HUES6 (cell line): ENCODE results near the gene FKBP15.
A peak's percentile ranks its signal among the peaks of the same experiment; 100 is the strongest.

Source experiments
- H3K27ac ChIP-seq: 2 replicates; pipeline ENCODE4 v1.7.0; 2013; ENCODE audit warnings: low read depth, mild to moderate bottlenecking, low read length, inconsistent platforms
- H3K27me3 ChIP-seq: 2 replicates; pipeline ENCODE4 v1.6.1; 2013; ENCODE audit warnings: low read length; ENCODE audit not compliant: control insufficient read depth, insufficient read depth
- H3K36me3 ChIP-seq: 2 replicates; pipeline ENCODE4 v1.6.1; 2013; ENCODE audit warnings: low read length; ENCODE audit not compliant: control insufficient read depth, insufficient read depth
- H3K4me1 ChIP-seq: 2 replicates; pipeline ENCODE4 v1.6.1; 2013; ENCODE audit warnings: low read length; ENCODE audit not compliant: control insufficient read depth, insufficient read depth
- H3K4me3 ChIP-seq: 2 replicates; pipeline ENCODE4 v1.5.1; 2013; ENCODE audit warnings: low read depth, low read length
- H3K9ac ChIP-seq: one replicate; pipeline ENCODE4 v1.6.1; 2013; ENCODE audit warnings: mild to moderate bottlenecking, low read length
- H3K9me3 ChIP-seq: 2 replicates; pipeline ENCODE4 v1.6.1; 2013; ENCODE audit warnings: low read depth, low read length; ENCODE audit not compliant: control insufficient read depth, insufficient read depth

Gene FKBP15

DNA sequence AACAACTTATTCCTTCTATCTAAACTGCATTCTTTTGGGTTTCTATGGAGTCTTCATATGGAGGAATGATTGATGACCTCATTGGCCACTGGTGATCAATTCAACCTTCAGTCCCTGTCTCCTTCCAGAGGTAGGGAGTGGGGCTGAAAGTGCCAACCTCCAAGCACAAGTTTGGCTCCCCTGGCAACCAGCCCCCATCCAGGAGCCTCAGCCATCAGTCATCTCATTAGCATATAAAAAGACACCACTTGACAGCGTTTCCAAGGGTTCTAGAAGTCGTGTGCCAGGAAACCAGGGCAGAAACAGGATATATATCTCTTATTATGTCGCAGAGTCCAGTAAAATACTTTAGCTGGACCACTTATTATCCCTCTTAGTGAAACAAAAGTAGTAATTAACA lies 60.5 kb downstream of the FKBP15 start:
- Histone ChIP-seq H3K36me3 (peaks cover 40% of the 10 kb centered on the region), H3K27me3 (no peaks in the 10 kb centered on the region), H3K4me1 (peaks cover 27% of the 10 kb centered on the region), H3K4me3 (peak overlapping the region; percentile 28; the same call in 1 of the 2 replicates), H3K9ac (no peak overlapping the region), H3K27ac (no peak overlapping the region), H3K9me3 (no peaks in the 10 kb centered on the region)

DNA sequence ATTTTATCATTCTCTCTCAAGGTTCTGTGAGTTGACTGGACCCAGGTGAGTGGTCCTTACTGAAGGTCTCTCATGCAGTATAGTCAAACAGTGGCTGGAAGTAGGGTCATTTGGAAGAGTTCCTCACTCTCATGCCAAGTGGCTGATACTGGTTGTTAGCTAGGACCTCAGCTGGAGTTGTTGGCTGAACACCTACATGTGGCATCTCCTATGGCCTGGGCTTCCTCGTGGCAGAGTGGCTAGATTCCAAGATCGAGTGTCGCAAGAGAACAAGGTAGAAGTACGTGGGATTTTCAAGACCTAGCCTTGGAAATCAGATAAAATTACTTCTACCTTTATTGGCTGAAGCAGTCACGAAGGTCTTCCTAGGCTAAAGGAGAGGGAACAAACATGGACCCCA lies 62.6 kb downstream of the FKBP15 start:
- H3K9ac ChIP-seq = no peak overlapping the region
- H3K36me3 ChIP-seq = peaks cover 20% of the 10 kb centered on the region
- no peaks in the 10 kb centered on the region for H3K9me3 ChIP-seq
- no peaks in the 10 kb centered on the region for H3K27me3 ChIP-seq
- H3K4me3 ChIP-seq = no peak overlapping the region
- H3K27ac ChIP-seq = no peak overlapping the region
- peaks cover 27% of the 10 kb centered on the region for H3K4me1 ChIP-seq

DNA sequence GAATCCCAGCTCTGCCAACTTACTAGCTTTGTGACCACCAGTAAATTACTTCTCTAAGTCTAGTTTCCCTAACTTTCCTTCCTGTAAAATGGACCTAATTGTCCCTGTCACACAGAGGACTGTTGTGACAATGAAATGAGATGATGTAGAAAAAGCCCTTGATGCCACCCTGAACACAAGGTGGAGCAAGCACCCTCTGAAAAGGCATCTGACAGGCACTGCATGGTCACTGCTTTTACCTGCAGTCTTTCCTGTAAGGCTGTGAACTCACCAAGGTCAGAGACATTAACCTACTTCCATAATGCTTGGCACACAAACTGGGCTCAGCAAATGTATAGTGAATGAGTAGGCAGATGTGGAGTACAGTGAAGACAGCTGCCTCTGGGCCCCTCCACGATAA lies 64.2 kb downstream of the FKBP15 start:
- Histone ChIP-seq H3K27ac (no peak overlapping the region), H3K27me3 (peaks cover 7% of the 10 kb centered on the region), H3K36me3 (peaks cover 7% of the 10 kb centered on the region), H3K9ac (no peak overlapping the region), H3K4me1 (peaks cover 27% of the 10 kb centered on the region), H3K4me3 (no peak overlapping the region), H3K9me3 (no peaks in the 10 kb centered on the region)

DNA sequence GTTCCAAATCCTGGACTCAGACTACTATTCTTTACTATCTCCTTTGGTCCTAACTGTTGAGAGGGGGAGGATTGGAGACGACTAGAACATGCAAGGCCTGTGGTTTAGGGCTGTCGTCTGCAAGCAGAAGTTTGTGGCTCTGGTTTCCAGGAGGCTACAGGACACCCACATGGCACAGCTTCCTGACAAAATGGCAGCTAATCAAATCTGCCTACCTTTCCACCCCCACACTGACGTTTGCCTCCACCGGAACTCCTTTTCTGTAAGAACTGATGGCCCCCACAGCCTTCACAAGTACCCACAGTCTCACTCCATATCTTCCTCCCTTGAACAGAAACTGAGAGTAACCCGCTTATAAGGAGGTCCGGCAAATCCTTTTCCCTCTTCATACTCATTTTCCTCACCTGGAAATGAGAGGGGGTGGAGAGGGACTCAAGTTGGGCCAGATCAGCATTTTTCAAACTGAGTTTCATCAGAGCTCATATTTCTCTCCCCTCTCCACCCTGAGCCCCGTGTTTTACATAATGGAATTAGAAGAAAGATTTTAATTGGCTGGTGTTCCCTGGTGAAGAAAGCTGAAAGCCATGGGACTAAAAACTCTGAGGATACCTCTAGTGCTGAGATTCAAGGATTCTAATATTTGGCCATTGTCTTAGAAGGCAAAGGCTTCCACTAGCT lies 65.0 kb downstream of the FKBP15 start:
- Histone ChIP-seq H3K4me1 (peaks cover 19% of the 10 kb centered on the region), H3K9ac (no peak overlapping the region), H3K27me3 (peaks cover 13% of the 10 kb centered on the region), H3K4me3 (no peak overlapping the region), H3K36me3 (no peaks in the 10 kb centered on the region; the same call in 1 of the 2 replicates), H3K27ac (no peak overlapping the region), H3K9me3 (no peaks in the 10 kb centered on the region)

DNA sequence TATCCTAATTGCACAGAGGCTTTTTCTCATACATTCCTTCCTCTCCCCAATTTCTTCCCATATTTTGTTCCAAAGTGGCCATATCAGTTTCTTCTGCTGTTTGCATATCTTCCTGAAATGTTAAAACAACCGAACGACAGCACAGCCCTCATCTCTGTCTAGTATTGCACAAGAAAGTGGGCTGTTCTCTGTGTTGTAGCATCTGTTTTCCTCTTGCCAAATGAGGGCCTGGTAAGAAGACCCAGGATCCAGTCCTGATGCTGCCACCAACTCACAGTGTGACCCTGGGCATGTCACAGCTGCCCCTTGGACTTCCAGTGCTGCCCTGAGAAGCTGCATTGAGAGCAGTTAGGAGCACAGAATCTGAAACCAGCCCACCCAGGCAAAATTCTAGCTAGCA lies 66.1 kb downstream of the FKBP15 start:
- H3K9me3 ChIP-seq = no peaks in the 10 kb centered on the region
- H3K4me3 ChIP-seq = no peak overlapping the region
- H3K27ac ChIP-seq = no peak overlapping the region
- no peak overlapping the region for H3K9ac ChIP-seq
- no peaks in the 10 kb centered on the region; the same call in 1 of the 2 replicates for H3K36me3 ChIP-seq
- H3K4me1 ChIP-seq = peaks cover 9% of the 10 kb centered on the region; the same call in 1 of the 2 replicates
- H3K27me3 ChIP-seq = peaks cover 13% of the 10 kb centered on the region

DNA sequence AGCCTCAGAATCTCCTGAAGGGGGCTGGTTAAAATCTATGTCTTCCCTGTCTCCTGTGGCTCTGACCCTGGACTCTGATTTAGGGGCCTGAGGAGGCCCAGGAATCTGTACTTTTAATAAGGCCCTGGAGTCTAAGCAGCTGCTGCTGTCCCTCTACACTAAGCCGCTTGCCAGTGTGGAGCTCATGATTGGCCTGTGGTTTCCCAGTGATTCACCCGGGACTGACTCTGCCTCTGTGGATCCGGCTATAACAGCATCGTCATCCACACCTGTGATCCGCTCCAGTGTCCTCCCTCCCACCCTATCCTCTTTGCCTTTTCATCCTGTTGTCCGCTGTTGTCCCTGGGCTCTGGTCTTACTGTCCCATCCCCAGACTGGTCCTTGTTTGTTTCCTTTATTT lies 66.6 kb downstream of the FKBP15 start:
- Histone ChIP-seq H3K27ac (no peak overlapping the region), H3K27me3 (peaks cover 13% of the 10 kb centered on the region), H3K9me3 (no peaks in the 10 kb centered on the region), H3K4me3 (no peak overlapping the region), H3K9ac (no peak overlapping the region), H3K36me3 (no peaks in the 10 kb centered on the region; the same call in 1 of the 2 replicates), H3K4me1 (peaks cover 9% of the 10 kb centered on the region; the same call in 1 of the 2 replicates)

DNA sequence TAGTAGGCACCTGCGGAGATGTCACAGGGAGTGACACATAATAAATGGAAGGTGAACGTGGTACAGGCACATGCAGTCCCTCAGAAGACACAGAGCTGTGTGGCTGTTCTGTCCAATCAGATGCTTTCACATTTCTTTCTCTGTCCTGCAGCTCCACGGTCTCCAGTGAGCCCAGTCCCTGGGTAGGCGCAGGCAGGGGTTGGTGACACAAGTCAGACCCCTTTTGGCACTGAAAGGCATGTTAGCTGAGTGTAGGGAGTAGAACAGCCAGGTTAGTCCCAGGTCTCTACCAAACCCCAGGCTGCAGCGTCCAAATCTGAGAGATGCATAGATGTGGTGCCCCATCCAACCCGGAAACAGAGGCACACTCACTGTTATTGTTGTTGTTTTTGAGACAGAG lies 67.5 kb downstream of the FKBP15 start:
- H3K9me3 ChIP-seq = no peaks in the 10 kb centered on the region
- H3K4me3 ChIP-seq = no peak overlapping the region
- H3K4me1 ChIP-seq = peaks cover 9% of the 10 kb centered on the region; the same call in 1 of the 2 replicates
- no peaks in the 10 kb centered on the region for H3K36me3 ChIP-seq
- peaks cover 13% of the 10 kb centered on the region for H3K27me3 ChIP-seq
- H3K27ac ChIP-seq = no peak overlapping the region
- H3K9ac ChIP-seq = no peak overlapping the region

DNA sequence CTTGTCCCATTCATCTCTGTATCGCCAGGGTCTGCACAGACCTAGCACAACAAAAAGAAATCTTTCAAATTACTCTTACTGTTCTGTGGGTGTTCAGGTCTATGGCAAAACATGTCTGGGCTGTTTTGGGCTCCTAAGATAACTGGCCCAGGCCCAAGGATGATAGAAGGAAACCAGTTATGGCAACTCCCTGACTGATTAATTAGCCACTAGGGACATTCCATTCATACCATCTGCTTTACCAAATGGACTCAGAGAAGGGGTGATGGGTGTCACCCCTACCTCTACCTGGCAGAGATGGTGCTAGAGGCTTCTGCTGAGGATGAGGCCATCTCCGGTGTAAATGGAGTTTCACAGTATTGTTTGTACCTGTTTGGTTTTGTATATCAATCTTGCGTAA lies 68.4 kb downstream of the FKBP15 start:
- Histone ChIP-seq H3K4me1 (peaks cover 9% of the 10 kb centered on the region; the same call in 1 of the 2 replicates), H3K9me3 (no peaks in the 10 kb centered on the region), H3K36me3 (no peaks in the 10 kb centered on the region), H3K27me3 (peaks cover 13% of the 10 kb centered on the region), H3K4me3 (no peak overlapping the region), H3K27ac (no peak overlapping the region), H3K9ac (no peak overlapping the region)

DNA sequence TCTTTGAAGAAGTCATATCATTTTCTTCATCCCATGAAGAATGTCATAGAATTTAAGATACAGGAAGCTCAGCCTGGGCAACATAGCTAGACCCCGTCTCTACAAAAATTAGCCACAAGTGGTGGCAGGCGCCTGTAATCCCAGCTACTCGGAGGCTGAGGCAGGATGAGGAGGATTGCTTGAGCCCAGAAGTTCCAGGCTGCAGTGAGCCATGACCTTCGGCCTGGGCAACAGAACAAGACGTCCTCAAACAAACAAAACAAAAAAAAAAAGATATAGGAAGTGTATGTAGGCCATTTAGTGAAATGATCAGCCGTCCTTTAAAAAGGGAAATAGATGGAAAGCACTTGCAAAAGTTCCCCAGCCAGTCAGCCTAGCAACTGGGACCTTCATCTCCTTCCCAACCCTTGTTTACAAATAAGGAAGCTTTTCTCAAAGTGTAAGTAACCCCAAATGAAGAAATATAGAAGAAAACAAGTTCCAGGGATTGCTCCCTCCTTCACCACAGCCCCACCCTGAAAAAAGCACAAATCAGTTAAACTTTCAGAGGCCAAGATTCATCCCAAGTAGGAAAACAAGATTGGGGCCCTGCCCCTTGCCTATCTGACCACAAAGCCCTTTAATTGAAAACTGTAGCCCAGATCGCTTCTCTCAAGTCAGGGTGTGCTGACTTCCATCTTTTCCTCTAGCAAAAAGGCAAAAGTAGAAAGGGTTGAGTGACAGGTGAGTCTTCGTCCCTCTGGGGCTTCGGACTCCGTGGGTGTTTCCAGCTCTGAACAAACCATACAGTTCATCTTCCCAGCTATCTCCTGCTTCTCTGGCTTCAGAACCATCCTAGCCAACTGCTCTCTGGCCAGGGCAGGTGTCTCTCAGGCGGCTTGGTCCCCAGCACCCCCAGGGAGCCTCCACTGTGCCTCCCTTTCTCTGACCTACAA lies 69.1 kb downstream of the FKBP15 start:
- Histone ChIP-seq H3K4me1 (peaks cover 9% of the 10 kb centered on the region; the same call in 1 of the 2 replicates), H3K27ac (no peak overlapping the region), H3K27me3 (peaks cover 13% of the 10 kb centered on the region), H3K9me3 (no peaks in the 10 kb centered on the region), H3K4me3 (peak overlapping the region; percentile 70), H3K36me3 (no peaks in the 10 kb centered on the region), H3K9ac (no peak overlapping the region)

DNA sequence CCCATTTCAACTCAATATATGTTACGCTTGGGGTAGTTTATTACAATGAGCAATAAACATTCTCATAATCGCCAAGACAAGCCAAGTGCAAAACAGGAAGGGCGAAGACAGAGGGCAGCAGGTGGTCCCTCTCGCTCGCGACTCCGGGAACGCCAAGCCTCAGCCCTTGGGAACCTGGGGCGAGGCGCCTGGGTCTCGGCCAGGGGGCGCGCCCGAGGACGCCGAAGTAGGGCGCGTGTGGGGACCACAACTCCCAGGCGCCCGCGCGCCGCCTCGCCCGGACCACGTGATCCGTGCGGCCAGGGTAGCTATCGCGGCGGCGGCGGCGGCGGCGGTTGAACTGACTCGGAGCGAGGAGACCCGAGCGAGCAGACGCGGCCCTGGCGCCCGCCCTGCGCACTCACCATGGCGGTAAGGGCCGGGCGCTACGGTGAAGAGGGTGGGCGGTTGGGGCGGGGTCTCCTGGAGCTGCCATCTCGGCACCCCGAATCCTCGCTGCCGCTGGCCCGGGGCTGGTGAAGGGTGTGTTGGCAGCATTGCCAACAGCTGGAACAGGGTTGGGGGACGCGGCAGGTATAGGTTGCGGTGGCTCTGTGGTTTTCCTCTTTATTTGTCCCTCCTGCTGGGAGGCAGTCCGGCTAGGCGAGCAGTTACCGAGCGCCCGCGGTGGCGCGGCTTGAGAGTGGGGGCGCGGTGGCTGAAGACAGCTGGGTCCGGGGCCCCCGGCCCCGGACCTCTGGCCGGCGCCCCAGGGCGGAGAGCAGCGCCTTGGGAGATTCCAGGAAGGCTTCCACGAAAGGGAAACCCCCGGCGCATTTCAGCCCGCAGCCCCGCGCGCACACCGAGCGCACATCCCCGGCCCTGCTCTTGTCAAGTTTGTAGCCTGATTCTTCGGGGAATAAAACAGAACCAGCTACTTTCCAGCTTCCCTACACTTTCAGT lies 70.1 kb downstream of the FKBP15 start, which contains the start of gene SLC31A2:
Gene SLC31A2, plus strand, starts transcription at position 338 of the 942 bp plus-strand sequence. Its CDS starts 68 bp downstream, at position 406.
- no peaks in the 10 kb centered on the region for H3K9me3 ChIP-seq
- peak within 1 kb of the TSS; percentile 38 for H3K9ac ChIP-seq
- H3K4me3 ChIP-seq = peak within 1 kb of the TSS; percentile 70
- no peaks in the 10 kb centered on the region for H3K36me3 ChIP-seq
- H3K4me1 ChIP-seq = peaks cover 3% of the 10 kb centered on the region; the same call in 1 of the 2 replicates
- H3K27me3 ChIP-seq = peaks cover 13% of the 10 kb centered on the region
- no peak within 1 kb of the TSS for H3K27ac ChIP-seq
